NCI-H446 (cell line): ENCODE measurements around the gene LY9.

Source experiments
- DNase-seq, 2 experiments: peaks; one replicate each; lab custom pipeline; 2025; lab: John Stamatoyannopoulos, UW

The LY9 gene, protein sequence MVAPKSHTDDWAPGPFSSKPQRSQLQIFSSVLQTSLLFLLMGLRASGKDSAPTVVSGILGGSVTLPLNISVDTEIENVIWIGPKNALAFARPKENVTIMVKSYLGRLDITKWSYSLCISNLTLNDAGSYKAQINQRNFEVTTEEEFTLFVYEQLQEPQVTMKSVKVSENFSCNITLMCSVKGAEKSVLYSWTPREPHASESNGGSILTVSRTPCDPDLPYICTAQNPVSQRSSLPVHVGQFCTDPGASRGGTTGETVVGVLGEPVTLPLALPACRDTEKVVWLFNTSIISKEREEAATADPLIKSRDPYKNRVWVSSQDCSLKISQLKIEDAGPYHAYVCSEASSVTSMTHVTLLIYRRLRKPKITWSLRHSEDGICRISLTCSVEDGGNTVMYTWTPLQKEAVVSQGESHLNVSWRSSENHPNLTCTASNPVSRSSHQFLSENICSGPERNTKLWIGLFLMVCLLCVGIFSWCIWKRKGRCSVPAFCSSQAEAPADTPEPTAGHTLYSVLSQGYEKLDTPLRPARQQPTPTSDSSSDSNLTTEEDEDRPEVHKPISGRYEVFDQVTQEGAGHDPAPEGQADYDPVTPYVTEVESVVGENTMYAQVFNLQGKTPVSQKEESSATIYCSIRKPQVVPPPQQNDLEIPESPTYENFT

DNA sequence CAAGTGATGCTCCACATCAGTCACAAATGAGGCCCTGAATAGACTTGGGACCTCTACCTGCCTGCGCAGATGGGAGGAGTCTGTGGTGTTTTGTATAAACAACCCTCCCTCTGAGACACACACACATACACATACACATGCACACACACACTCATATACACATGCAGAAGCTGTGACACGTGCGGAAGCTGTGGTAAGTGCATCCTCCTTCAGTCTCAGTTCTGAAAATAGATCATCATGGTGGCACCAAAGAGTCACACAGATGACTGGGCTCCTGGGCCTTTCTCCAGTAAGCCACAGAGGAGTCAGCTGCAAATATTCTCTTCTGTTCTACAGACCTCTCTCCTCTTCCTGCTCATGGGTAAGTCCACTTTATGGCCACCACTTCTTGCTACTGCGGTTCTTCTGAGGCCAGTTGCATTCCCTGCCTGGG is at the start of gene LY9:
Gene LY9, plus strand, starts transcription at position 224 of the 433 bp plus-strand sequence. Its CDS starts 14 bp downstream, at position 238.
- no peak for DNase-seq

DNA sequence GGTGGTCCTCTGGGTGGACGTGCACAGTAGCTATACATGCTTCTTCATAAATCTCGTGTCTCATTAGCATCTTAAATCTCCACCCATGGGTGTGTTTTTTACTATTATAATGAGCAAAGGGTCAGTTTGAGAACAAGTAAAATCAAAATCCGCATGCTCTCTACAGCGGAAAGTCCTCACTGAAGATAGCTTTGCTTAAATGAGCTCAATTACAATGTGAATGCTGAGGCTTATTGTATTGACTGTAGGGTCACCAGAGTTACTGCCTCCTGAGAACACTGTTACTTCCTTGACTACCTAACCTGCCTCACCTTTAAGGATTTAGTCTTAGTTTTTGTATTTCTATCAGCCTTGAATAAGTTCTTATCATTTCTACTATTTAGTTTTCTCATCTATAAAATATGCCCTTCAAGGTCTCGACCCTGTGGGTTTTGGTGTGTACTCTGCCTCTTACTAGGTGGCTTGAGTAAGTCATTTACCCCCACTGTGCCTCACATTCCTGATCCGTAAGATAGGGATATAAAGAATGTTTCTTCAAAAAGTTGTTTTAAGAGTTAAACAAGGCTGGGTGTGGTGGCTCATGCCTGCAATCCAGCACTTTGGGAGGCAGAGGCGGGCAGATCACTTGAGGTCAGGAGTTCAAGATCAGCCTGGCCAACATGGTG is 49.0 kb upstream of the LY9 start:
- no peak for DNase-seq

GRCh38 chr1:160747717-160748116 is 48.3 kb upstream of the LY9 start:
- DNase-seq, result no peak

DNA sequence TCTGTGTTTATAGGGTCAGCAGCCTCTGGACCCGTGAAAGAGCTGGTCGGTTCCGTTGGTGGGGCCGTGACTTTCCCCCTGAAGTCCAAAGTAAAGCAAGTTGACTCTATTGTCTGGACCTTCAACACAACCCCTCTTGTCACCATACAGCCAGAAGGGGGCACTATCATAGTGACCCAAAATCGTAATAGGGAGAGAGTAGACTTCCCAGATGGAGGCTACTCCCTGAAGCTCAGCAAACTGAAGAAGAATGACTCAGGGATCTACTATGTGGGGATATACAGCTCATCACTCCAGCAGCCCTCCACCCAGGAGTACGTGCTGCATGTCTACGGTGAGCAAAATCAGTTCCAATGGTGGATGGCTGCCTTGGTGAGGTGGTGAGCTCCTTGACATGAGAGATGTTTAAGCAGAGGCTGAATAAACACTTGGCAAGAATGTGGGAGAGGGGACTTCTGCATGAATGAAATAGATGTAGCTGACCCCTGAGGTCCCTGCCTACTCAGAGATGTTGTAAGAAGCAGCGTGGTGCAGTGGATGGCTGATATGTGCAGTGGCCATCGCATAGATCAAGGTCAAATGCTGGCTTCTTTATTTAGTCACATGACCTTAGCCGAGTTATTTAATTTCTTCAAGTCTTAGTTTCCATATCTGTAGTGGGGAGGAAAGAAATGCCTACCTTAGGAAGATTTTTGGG is 47.6 kb upstream of the LY9 start:
- no peak for DNase-seq

DNA sequence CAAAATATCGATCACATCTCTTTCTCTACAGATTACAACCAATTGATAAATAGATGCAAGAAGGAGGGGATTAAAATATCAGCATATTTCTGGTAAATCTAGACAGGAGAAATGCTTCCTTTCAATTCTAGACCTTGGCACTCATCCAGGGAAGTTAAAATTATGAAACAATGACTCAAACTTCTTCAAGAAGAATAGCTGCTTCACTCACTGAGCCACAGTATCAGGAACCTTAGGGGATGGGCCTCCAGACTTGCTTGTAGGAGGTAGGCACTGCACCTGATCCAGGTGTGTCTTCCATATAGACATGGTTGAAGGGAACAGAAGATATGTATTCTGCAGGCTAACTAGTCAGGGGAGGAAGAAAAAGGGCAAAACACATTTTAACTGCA is 47.1 kb upstream of the LY9 start:
- no peak for DNase-seq

DNA sequence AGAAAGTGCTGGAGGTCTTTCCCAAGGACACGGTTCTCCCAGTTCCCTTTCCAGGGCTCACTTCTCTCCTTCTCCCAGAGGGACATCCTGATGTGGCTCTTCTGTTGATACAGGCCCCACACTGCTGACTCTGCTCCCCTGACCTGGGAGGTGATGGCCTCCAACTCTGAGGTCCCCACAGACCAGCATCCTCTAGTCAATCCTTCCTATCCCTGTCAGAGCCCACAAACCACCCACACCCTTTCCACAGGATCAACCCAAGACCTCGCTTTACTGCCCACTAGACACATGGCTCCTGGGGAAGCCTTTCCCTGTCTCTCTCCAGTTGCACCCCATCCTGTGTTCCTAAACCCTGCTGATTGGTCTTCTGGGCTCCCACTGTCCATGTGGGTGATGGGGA is 45.4 kb upstream of the LY9 start:
- DNase-seq, result no peak

- no peak for DNase-seq
Measured at GRCh38 chr1:160752406-160752805, 43.6 kb upstream of the LY9 start.

DNA sequence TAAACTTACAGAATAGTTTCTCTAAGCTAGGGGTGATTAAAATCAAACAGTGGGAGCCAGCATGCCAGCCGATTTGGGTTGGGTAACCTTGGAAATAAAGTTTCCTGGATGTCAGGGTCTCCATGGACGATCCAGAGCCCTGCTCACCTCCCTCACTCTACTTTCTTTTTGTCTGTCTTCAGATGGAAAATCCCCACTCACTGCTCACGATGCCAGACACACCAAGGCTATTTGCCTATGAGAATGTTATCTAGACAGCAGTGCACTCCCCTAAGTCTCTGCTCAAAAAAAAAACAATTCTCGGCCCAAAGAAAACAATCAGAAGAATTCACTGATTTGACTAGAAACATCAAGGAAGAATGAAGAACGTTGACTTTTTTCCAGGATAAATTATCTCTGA is 43.0 kb upstream of the LY9 start:
- no peak for DNase-seq

GRCh38 chr1:160753594-160753993 is 42.4 kb upstream of the LY9 start:
- DNase-seq, result no peak

GRCh38 chr1:160755461-160755860 is 40.5 kb upstream of the LY9 start:
- no peak for DNase-seq

DNA sequence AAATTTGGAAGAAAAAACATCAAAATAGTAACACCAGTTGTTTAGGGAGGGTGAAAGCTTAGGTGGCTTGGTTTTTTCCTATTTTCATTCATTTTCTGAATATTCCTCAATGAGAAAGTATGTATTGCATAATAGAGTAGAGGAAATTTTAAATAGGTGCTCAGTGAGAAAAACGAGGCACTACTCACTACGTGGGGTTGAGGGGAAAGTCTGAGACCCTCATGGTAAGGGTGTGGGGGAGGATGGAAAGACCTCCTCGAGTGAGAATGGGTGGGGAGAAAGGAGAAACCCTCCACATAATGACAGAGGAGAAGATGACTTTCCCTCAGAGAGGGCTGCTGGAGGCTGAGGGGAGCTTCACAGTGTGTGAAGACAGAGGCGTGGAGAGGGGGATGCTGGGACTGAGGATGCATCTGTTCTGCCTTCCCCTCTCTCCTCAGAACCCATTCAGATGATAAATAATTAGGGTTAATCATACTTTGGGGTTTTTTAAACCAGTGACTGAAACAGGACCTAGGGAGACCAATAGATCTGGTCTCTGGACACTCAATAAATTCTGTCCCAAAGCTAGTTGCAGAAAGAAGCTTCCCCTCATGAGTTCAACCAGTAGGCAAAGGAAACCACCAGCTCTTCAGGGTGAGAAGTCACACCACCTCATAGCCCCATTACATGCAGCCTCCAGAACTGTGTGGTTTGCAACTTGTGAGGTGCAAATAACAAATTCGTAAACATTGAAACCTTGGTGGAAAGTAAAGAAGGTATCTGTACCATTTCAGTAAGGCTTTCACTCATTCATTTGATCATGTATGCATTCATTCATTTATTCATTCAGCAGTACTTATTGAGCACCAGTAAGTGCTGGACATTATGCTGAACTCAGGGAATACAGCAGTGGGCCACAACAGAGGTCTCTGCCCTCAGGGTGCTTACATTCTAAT is 39.8 kb upstream of the LY9 start:
- no peak for DNase-seq

GRCh38 chr1:160756849-160757201 is 39.1 kb upstream of the LY9 start:
- no peak for DNase-seq

- DNase-seq, result no peak
Measured at GRCh38 chr1:160758521-160758920, 37.5 kb upstream of the LY9 start.

DNA sequence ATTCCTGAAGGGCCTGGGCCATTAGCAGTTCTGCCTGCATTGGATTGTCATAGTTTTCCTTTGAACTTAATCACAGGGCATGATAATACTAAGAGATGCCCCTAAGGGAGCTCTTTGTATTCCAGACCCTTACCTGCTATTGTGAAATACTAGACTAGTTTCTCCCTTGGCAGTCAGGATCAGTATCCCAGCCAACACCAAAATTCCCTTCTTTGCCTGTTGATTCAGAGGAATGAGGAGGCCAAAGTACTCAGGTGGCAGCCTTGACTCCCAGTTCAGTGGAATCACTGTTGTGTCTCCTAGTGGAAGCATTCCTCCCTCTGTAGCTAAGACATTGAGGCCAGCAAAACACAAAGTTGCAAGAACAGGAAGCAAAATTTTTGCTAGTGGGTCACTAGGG is 36.2 kb upstream of the LY9 start:
- DNase-seq, result no peak

GRCh38 chr1:160761046-160761445 is 34.9 kb upstream of the LY9 start:
- DNase-seq, result no peak

DNA sequence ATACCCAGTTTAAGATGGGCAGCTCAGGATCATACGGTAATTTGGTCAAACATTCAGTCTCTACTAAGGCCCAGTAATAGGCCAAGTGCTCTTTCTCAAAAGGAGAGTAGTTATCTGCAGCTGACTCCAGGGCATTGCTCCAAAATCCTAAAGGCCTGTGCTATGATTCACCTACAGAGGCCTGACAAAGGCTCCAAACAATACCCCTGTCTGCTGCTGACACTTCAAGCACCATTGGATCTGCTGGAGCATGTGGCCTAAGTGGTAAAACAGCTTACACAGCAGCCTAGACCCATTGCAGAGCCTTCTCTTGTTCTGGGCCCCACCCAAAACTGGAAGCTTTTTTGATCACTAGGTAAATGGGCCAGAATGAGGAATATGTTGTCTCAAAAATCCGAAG is 34.1 kb upstream of the LY9 start:
- DNase-seq, result no peak

DNA sequence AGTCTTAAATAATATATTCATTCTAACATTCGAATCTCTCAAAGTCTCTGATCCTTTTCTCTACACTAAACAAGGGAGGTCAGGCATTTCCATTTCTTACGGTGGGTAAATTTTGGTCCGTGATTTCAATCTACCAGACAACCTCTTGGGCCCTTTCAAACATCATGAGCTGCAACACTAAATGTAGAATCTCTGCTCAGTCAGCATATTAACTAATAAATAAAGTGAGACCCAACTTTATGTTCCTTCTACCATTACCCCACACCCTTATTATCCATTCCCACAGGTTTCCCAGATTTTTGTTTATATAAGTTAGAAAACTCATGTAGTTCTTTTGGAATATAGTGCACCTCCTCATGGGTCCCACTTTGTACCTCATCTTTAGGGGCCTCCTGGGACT is 32.0 kb upstream of the LY9 start:
- no peak for DNase-seq

GRCh38 chr1:160767395-160768294 is 28.3 kb upstream of the LY9 start:
- no peak for DNase-seq

- DNase-seq, result no peak
Measured at GRCh38 chr1:160768295-160768657, 27.7 kb upstream of the LY9 start.

- no peak for DNase-seq
Measured at GRCh38 chr1:160772331-160772730, 23.6 kb upstream of the LY9 start.
